ENCODE results near the gene CSNK1G1.

DNA sequence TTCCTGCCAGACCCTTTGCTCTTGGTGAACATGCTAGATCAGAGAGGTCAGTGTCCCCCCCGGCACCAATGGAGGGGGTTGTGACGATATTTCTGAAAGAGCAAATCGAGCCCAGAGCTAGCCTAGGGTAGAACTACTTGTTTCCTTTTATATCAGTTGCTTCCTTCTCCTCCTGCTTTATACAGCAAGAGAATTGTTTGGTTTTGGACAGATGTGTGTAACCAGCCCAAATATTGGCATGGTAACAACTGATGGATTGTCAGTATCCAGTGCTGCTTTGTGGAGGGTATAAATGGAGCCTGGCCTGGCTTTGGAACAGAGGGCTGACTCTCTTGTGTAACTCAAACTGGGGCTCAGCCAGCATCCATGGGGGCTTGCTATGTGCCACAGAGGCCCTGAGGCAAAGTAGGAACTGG, 233.0 kb downstream of the CSNK1G1 start:
- no peak for TF ChIP-seq CTCF (conservative IDR thresholded peaks at IDR 0.05)
- no peak for TF ChIP-seq EZH2 (IDR thresholded peaks at IDR 0.05; ENCODE audit: low read depth)
